AG04450 (cell line): ENCODE data around the gene ZBTB32. TPM values are rescaled to one million over a fixed set of nuclear protein-coding genes. Genes with fewer than 3 reads are reported as not detected.

Source experiments
- CTCF ChIA-PET: fragments of 300-600, 350-600 bp; formaldehyde crosslinking; extraction: SDS; loops from one replicate; lab custom pipeline; 2022; ENCODE audit warnings: antibody characterized with exemption, inconsistent platforms; lab: Charles Lee
- POLR2A ChIA-PET: fragments of 350-600 bp; formaldehyde crosslinking; extraction: SDS; loops from one replicate; lab custom pipeline; 2021; ENCODE audit warnings: antibody characterized with exemption, inconsistent platforms; lab: Yijun Ruan, JAX
- DNase-seq: peaks from one replicate; pipeline ENCODE4 v3.0.0-alpha.2; 2011; ENCODE audit warnings: low read depth, low spot score
- H3K27ac ChIP-seq: one replicate; pipeline ENCODE4 v1.5.1; 2012; ENCODE audit warnings: low read depth, low read length, control low read depth
- H3K27me3 ChIP-seq: one replicate; pipeline ENCODE4 v1.6.0; 2012; ENCODE audit warnings: low read length; ENCODE audit not compliant: control insufficient read depth, insufficient read depth
- H3K4me3 ChIP-seq: 2 replicates; pipeline ENCODE4 v1.5.1; 2011; ENCODE audit warnings: mild to moderate bottlenecking, low read depth, low read length, control low read depth
- H3K9me3 ChIP-seq: 2 replicates; pipeline ENCODE4 v1.5.1; 2012; ENCODE audit warnings: low read length; ENCODE audit not compliant: control insufficient read depth, insufficient read depth
- CTCF ChIP-seq: IDR thresholded peaks from 2 replicates; pipeline ENCODE4 v1.5.1; 2011; ENCODE audit warnings: low read depth, low read length, control low read depth, inconsistent platforms
- polyA plus RNA-seq: library from polyadenylated mRNA; depleted of rRNA; stranded (reverse); fragments of >200 nt; gene quantifications from 2 replicates; pipeline ENCODE4 v1.2.3, GENCODE V29; 2011

Gene ZBTB32
- polyA plus RNA-seq, 1 experiment: not detected

- CTCF ChIA-PET: interaction anchor here (0.6 to 1.4 kb wide), 7 partner anchors 9 to 84 kb away, joined by 3 to 7 read pairs (median 4); no protein-coding TSS in a partner anchor
These were observed 40.3 kb downstream of the ZBTB32 start for GRCh38 chr19:35744430-35745327.

GRCh38 chr19:35745328-35746086 lies 41.1 kb downstream of the ZBTB32 start, which contains the start of the genes PSENEN and U2AF1L4:
PSENEN (plus strand) TSS chr19:35745651; CDS start chr19:35745931, 280 bp downstream.
U2AF1L4 (minus strand) TSS chr19:35745418; CDS start chr19:35745391, 27 bp downstream.
- Histone ChIP-seq H3K9me3 (no peaks in the 10 kb centered on the region; the same call in 1 of the 2 replicates), H3K27me3 (no peaks in the 10 kb centered on the region), H3K4me3 (peak within 1 kb of the TSS; percentile 87), H3K27ac (peak within 1 kb of the TSS; percentile 99)
- ChIA-PET POLR2A (interaction anchor here (0.6 to 1.3 kb wide), 2 partner anchors 12 to 74 kb away, joined by 3 to 10 read pairs; partner anchors contain the start of genes HSPB6 and PROSER3), CTCF (interaction anchor here (0.6 to 1.1 kb wide), 4 partner anchors 9 to 74 kb away, joined by 3 to 7 read pairs (median 4); no protein-coding TSS in a partner anchor)
- DNase-seq: peak; percentile 99
- TF ChIP-seq CTCF: no peak

More at GRCh38 chr19:35744430-35745327, 40.3 kb downstream of the ZBTB32 start:
- POLR2A ChIA-PET: interaction anchor here (0.6 to 1.3 kb wide), 3 partner anchors 12 to 75 kb away, joined by 3 to 10 read pairs (median 7); partner anchors contain the start of genes HSPB6 and PROSER3
- H3K27ac ChIP-seq: peak overlapping the region; percentile 99
- peak; percentile 59 for TF ChIP-seq CTCF
- no peaks in the 10 kb centered on the region; the same call in 1 of the 2 replicates for H3K9me3 ChIP-seq
- peak; percentile 90 for DNase-seq
- no peaks in the 10 kb centered on the region for H3K27me3 ChIP-seq
- peak overlapping the region; percentile 87 for H3K4me3 ChIP-seq

- no peaks in the 10 kb centered on the region for H3K27me3 ChIP-seq
- POLR2A ChIA-PET: interaction anchor here (1.3 kb wide), 1 partner anchor 11 kb away, joined by 10 read pairs; the partner anchor contains the start of genes HSPB6 and PROSER3
- H3K27ac ChIP-seq: no peak overlapping the region
- H3K9me3 ChIP-seq: no peaks in the 10 kb centered on the region
- H3K4me3 ChIP-seq: peak overlapping the region; percentile 85
- CTCF ChIA-PET: interaction anchor here (1.1 kb wide), 1 partner anchor 52 kb away, joined by 4 read pairs; no protein-coding TSS in a partner anchor
- no peak for DNase-seq
- no peak for TF ChIP-seq CTCF
These were observed 41.7 kb downstream of the ZBTB32 start for GRCh38 chr19:35746087-35746462.

- H3K27me3 ChIP-seq: no peaks in the 10 kb centered on the region
- H3K27ac ChIP-seq: no peak overlapping the region
- H3K4me3 ChIP-seq: peak overlapping the region; percentile 85
- CTCF ChIA-PET: no interaction called here
- TF ChIP-seq CTCF: no peak
- H3K9me3 ChIP-seq: no peaks in the 10 kb centered on the region
- POLR2A ChIA-PET: no interaction called here
- DNase-seq: no peak
These were observed 42.2 kb downstream of the ZBTB32 start for GRCh38 chr19:35746531-35746930.
